ENCODE data around the gene ASPDH.

The ASPDH gene

DNA sequence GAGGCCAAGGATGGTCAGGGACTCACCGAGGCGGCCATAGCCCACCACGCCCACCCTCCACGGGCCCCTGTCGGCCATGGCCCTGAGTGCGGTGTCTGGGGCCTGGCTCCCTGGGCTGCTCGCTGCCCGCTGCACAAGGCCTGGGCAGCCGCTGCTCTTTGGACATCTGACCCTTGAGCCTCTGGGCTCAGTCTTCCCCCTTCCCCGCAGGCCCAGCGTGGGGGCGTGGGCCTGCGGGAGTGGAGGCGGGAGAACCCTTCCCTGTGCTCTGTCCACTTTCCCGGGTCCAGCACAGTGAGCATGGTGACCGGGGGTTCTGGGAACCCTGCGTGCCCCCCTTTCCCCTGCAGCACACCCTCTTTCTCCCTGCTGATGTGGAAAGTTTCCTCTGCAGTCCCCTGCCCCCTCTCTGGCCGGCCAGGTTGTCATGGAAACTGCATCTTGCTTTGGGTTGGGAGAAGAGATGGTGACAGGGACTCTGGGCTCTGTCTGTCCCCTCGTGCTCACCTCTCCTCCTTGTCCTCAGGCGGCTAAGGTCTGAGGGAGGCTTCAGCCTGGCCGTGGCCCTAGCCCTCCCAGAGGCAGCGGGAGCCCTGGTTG lies at the start of gene ASPDH:
ASPDH (minus strand) TSS at position 168 of the 600 bp plus-strand sequence; CDS start at position 78, 90 bp downstream.
- DNase-seq, result no peak

DNA sequence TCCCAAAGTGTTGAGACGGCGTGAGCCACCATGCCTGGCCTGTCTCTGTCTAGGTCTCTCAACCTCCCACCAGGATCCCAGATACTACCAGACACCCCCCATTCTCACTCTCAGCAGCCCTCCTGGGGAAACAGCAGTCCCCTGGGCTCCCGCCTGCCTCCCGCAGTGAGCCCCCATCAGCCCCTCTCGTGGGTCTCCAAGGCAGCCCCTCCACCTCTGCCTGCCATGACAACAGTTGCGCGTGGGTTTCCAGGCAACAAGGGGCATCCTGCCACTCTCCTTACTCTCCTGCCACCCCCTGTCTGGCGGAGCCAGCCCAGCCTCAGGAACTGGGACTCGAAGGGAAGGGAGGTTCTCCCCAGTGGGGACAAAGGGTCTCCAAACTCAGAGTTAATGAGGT lies 49.3 kb upstream of the ASPDH start:
- no peak for DNase-seq

DNA sequence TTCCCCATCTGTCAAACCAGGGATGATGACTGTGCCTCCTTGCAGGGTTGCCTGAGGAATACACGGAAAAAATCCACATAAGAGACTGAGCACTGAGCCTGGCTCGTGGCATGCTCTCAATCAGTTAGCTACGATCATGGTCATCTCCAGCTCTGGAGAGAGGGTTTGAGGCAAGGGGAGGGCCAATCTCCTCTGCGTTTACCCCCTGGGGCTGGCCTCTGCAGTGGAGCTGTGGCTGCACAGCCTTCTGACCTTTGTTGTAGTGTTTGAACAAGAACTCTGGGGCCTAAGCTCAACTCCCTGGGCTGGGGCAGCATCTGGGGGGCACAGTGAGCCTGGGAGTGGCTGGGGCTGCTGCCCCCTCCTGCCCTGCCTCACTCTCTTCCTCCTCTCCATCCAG lies 48.6 kb upstream of the ASPDH start:
- DNase-seq, result no peak

DNA sequence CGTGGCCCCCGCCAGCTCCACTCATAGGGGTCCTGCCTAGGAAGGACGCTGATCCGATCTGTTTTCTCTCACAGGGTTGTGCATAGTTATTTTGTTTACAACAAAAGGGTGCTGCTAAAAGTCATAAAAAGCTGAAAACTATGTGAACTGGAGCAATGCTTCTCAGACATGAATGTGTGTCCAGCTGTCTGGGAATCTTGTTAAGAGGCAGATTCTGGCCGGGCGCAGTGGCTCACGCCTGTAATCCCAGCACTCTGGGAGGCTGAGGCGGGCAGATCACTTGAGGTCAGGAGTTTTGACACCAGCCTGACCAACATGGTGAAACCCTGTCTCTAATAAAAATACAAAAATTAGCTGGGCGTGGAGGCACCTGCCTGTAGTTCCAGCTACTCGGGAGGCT lies 45.9 kb upstream of the ASPDH start:
- DNase-seq, result no peak

DNA sequence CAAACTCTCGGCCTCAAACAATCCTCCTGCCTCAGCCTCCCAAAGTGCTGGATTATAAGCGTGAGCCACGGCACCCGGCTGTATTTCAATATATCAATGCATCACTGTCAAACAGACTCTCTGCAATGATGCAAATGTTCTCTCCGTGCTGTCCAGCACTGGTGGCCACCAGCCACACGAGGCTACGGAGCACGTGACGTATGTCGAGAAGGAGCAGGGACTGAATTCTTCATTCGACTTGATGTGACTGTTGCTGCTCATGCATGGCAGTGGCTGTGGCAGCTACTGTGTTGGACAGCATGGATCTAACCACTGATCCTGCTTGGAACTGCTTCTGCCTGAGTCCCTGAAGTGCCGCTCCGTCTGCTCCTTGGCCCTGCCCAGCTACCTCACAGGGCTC lies 44.7 kb upstream of the ASPDH start:
- no peak for DNase-seq

DNA sequence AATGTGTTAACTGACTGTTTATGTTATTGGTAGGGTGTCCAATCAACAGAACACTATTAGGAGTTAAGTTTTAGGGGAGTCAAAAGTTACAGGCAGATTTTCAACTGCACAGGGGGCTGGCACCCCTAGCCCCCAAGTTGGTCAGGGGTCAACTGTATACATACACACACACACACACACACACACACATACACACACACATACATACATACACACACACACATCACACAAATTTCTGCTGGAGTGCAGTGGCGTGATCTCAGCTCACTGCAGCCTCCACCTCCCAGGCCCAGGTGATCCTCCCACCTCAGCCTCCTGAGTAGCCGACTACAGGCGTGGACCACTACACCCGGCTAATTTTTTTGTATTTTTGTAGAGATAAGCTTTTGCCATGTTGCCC lies 44.3 kb upstream of the ASPDH start:
- DNase-seq, result no peak

DNA sequence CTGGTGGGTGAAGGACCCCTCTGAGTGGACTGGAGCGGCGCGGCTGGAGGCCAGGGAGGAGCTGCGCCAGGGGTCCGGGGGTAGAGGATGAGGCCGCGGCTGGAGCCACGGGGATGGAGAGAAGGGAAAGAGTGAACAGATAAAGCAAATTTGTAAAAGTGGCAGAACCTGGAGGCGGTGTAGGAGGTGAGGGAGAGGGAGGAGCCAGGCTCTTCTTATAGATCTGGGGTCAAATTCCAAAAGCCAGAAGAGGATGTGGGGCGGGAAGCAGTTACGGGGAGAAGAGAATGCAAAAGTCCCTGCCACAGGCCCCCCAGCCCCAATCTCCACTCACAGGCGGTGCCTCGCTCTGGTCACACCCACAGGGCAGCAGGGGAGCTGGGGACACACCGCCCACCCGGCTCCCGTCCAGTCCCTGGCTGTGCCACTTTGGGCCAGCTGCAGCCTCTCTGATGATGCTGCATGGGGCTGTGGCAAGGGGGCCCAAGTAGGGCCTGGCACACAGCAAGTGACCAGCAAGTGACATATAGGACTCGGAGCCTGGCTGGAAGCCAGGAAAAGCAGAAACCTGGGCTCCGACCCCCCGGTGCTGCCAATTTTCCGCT lies 43.4 kb upstream of the ASPDH start:
- no peak for DNase-seq

DNA sequence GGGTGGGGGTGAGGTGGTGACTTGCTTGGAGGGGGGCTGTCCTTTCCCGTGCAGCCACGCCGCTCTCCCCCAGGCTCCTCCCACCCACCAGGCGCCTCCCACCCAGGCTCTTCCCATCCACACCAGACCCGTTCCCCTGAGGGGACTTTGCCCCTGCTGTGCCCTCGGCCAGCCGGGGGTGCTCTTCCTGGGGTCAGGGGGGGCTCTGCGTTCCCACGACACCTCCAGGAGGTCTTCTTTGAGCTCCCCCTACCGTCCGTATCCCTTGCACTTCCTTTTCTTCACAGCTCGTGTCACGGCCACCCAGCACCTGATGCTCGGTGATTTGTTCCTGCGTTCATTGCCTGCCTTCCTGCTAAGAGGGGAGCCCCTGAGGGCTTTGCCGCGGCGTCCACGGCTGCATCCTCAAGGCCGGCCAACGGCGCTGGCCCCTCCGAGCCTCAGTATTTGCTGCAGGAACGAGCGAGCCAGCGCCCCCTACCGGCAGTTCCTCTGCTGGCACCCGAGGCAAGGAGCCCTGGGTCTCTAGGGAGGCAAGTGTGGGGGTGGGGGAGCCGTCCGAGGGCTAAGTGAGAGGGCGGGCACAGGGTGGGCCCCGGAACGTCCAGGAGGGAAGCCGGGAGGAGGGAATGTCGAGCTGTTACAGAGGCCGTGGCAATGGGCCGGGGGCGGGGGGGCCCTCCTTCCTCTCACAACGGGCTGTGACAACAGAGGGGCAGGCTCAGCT lies 42.7 kb upstream of the ASPDH start:
- no peak for DNase-seq

DNA sequence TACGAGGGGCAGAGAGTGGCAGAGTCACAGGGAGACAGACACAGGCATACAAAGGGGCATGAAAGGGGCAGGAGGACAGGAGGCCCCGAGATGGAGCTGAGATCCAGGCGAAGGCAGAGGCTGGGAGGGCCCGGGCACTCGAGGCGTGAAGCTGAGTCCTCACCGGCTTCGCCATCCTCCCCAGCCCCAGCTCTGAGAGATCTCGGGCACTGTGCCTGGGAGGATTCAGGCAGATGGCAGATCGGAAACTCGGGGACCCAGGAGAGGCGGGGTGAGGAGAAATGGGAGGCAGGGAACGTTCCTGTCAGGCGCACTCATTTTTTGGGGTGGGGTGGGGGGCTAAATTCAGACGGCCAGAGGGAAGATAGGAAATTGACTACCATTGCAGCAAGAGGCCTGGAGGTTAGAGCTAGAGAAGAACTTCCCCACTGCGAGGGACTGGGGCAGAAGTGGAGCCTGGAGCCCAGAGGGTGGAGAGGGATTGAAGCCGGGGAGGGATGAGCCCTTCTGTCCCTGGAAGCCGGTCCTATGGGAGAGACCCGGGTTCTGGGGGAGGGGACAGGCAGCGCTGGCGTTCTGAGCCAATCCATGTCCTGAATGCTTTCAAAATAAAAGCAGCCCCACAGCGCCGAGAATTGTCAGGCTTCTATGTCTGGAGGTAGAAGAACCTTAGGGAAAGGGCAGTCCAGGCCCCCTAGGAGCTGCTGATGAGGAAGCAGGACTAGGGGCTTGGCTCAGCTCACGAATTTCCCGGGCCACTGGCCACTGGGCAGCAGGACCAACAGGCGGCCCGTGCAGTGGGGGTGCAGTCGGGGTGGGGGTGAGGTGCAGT lies 42.0 kb upstream of the ASPDH start:
- no peak for DNase-seq

DNA sequence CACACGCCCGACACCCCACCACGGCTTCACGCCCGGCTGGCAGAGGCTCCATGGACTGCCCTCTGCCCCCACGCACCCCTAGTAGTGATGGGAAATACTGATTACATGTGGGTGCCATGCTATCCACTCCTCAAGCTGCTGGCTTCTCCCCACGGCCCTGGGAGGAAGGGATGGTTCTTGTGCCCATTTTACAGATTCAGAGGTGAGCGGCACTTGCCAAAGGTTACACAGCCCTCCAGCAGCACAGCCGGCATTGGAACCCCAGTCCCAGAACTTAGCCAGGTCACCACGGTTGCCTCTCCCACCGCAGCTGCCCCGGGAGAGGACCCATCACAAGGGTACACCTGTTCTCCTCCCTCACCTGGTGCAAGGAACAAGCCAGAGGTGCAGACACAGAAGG lies 41.3 kb upstream of the ASPDH start:
- DNase-seq, result no peak

DNA sequence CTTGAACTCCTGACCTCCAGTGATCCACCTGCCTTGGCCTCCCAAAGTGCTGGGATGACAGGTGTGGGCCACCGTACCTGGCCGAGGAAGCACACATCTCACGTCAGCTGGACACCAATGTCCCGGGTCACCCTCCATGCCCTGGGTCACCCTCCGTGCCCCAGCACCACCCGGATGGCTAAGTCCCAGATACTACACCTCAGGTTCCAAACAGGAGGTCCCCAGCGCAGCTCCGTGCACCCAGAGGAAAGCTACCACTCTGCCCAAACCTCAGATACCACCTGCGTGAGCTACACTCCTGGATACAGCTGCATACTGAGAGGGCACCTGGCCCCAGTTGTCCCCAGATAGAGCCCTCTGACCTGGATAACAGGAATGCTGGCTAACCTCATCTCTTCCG lies 40.5 kb upstream of the ASPDH start:
- no peak for DNase-seq

DNA sequence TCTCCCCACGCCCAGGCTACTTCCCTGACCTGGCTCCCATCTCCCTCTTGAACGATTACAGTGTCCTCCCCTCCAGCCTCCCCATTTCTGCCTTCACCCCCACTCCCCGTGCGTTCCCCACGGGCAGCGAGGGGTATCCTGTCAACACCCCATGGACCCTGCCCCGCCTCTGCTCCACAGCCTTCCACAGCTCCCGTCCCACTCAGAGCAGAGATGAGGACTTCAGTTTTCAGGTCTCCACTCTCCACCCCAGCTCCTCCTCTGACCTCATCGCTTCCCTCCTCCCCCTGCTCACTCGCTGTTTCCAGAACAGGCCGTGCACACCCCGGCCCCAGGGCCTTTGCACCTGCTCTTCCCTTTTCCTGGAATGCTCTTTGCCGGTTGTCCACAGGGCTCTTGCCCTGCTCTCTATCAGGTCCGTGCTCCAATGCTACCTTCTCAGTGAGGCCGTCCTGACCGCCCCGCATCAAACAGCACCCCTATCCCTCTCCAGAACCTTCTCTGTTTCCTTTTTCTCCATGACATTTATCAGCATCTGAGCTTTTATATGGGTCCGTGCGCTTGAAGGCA lies 39.5 kb upstream of the ASPDH start:
- no peak for DNase-seq

DNA sequence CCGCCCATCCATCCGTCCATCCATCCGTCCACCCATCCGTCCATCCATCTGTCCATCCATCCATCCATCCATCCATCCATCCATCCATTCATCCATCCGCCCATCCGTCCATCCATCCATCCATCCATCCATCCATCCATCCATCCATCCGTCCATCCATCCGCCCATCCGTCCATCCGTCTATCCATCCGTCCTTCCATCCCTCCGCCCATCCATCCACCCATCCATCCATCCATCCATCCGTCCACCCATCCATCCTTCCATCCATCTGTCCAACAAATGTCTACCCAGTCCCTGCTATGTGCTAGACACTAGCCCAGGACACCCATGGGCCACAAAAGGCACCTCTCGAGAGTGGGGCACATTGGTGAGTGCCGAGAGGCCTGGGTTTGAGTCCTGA lies 38.8 kb upstream of the ASPDH start:
- DNase-seq, result no peak

DNA sequence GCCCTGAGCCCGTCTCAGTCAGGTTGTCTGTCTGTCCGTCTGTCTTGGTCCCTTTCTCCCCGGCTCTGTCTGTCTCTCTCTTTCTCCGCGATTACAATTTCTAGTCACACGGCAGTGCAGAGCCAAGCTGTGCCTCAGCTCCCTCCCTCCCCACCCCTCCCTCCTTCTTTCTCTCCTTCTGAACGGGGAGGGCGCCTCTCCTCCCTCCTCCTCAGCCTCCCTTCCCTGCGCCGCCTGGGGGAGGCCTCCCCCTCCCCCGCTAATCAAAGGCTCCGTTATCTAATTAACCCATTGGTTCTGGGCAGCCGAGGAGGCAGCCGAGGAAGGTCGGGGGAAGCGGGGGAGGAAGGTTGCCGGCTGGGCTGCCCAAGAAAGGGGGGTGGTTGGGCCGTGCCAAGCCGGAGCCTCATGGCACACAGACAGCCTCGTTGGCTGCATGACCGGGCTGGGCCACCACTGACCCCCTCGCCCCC lies 38.0 kb upstream of the ASPDH start:
- DNase-seq, result no peak

DNA sequence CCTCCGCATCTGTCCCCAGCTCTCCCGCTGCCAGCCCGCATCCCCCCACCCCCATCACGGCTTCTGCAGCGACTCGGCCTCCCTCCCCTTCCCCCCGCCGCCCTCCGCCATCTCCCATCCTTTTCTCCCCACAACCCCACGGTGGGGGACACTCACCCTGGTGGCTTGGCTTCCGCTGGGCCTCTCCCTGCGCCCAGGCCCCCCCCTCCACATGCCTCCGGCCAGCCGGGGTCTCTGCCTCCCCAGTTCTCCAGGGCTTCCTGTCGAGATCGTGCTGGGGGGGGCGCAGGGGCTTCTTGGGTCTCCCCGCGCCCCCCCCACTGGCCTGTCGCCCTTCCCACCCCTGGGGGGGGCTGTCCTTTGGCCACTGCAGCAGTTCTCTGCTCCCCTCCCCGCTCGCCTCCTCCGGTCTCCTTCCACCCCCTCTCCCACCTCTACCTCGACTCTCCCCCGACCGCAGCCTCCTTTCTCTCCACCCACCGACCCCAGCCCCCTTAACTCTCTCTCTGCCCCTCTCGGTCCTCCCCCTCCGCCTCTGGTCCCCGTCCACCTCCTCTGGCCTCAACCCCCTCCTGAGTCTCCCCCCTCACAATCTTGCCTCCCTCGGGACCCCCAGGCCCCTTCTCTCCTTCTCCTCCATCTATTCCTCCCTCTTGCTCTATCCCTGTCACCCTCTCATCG lies 37.5 kb upstream of the ASPDH start:
- DNase-seq, result no peak

DNA sequence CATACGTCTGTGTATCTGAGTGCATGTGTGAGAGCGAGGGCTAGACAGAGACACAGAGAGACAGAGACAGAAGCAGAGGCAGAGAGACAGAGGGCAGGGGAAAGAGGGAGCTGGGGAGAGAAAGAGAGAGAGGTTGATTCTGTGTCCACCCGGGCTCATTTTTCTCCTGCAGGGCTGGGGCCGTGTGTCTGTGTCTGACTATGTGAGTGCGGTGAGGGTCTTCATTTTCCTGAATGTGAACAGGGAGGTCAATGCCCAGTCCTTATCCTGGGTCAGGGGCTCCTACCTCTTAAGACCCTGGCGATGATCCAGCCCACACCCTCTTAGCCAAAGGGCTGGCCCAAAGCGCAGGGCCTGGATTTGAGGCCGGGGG lies 36.9 kb upstream of the ASPDH start:
- DNase-seq, result no peak

DNA sequence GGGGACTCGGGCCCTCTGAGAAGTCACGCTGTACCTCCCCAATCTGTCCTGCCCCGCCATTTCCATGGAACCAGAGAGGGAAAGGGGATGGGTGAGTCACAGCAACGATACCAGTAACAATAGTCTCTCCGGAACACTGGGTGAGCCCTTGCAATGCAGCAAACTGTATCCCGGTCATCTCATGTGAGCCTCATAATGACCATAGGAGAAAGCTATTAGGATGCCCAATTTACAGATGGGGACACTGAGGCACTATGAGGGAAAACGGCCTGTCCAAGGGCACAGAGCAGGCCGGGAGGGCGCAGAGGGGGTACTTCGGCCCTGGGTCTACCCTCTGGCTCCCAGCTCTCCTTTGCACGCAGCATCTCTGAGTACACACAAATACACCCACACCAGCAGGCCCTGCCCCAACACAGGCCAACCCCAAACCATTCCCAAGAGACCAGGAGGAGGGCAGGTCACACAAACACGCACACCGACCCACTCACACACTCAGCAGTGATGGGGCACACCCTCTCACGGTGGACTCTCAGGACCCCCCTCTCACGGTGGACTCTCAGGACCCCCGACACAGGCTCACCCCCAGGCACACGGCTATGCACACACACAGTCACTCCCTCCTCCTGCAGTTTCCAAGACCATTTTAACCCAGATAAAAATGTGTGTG lies 36.3 kb upstream of the ASPDH start:
- DNase-seq, result no peak

DNA sequence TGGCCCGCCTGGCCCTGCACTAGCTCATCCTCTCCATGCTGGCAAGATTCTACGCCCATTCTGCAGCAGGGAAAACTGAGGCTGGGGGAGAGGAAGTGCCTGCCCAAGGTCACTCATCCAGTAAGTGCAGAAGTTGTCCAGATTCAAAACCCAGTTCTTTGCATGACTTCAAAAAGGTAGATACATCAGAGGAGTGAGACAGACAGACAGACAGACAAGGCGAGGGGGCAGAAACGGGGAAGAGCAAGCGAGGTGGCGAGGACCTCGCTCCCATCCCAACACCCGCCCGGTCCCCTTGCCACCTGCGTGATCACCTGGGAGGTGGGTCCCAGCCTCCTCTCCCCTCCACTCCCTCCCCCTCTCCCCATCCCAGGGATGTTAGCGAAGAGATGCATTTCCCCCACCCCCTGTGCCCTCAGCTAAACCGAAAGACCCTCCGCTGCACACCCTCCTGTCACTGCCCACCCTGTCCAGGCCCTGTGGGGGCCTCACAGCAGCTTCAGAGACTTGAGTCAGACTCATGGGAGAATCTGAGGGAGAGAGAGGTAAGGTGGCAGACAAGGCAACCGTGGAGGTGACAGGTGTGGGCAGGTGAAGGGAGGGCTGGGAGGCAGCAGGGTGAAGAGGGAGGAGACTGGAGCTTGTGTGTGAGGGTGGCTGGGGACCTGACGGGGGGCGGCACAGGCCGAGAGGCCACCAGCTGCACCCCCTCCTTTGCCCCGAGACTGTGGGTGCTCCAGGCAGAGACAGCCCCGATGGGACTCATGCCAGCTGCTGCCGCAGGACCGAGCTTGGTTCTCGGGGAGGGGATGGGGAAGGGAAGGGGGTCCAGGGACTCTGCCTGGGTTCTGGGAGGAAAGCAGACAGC lies 35.6 kb upstream of the ASPDH start:
- no peak for DNase-seq

DNA sequence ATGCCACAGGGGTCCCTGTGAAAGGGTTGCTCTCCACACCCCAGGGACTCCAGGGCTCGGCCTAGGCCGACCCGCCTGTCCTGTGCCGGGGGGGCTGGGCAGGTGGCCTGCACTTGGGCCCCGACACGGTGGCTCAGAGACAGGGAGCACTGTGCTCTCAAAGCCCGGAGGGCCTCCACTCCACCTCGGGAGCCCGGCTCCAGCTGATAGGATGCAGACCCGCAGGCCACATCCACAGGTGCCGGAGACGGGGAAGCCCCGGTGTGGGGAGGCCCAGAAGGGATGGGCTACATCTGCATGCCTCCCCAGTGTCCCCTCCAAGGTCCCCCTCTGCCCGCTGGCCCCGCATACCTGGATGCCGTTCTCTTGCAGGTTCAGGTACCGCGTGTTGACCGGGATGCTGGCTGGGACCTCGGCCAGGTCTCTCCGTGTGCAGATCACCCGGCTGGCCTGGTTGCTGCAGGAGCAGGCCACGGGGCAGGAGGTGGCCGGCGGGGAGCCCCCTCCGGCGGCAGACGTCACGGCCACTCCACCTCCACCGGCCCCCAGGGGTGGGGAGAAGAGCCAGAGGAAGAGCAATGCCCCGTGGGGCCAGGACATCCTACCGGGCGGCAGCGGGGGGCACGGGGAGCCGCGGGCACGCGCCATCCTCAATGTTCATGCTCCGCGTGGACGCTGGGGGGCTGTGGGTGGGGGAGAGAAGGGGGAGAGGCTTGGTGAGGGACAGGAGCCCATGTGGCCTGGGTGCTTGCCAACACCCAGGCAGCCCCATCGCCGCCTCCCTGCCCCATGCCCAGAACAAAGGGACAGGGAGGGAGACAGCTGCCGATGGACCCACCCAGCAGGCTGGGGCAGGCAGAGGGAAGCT lies 34.7 kb upstream of the ASPDH start:
- no peak for DNase-seq

Data from NCI-H2081 treated with DMSO at 0.1 percent for 48 hours (cell line).